ENCODE measurements around the gene TARS1.
A peak's percentile ranks its signal among the peaks of the same experiment; 100 is the strongest.
"Not testable (repeated sequence)": the region's sequence is repeated elsewhere in the genome, so short reads cannot be mapped to it uniquely, and the experiment has no call there.

The TARS1 gene

DNA sequence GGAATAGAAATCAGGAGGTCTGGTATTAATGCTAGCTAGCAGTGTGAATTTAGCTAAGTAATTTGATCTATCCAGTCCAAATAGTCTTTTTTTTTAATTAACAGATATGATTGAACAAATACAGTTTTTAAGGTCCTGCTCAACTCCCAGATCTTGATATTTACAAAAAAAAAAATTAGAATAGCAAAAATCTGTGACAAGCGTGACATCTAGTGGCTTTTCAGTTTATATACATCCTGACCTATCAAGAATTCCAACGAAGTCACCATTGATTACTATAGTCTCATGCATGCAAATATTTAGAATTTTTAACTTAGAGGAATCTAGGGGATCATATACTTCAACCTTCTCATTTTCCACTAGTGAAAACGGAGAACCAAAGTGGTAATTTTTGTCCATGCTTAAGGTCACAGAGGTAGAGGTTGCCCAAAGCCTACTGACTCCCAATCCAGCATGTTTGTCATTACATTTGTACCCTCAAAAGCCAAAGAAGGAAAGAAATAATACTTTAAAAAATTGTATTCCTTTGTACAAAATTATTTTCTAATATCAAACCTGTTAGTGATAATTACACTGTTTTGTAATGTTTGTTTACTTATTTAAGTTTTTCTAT lies 17.6 kb upstream of the TARS1 start:
- DNase-seq: no peak
- ATAC-seq (replicated peaks): peak in 1 of 2 donors; percentile 43
- H3K4me1 Mint-ChIP-seq: no peaks in the 10 kb centered on the region
- peaks cover 8 to 10% of the 10 kb centered on the region in 2 donors for H3K27me3 Mint-ChIP-seq
- H3K4me3 Mint-ChIP-seq: no peak overlapping the region
- no peaks in the 10 kb centered on the region for H3K36me3 Mint-ChIP-seq
- H3K27ac Mint-ChIP-seq: no peak overlapping the region
- H3K9me3 Mint-ChIP-seq: no peaks in the 10 kb centered on the region

GRCh38 chr5:33425314-33425713 lies 15.5 kb upstream of the TARS1 start:
- Mint-ChIP-seq H3K36me3 (no peaks in the 10 kb centered on the region), H3K27me3 (peaks cover 16 to 23% of the 10 kb centered on the region in 2 donors), H3K4me1 (no peaks in the 10 kb centered on the region), H3K27ac (no peak overlapping the region), H3K4me3 (no peak overlapping the region), H3K9me3 (no peaks in the 10 kb centered on the region)
- no peak for ATAC-seq (replicated peaks)
- no peak for DNase-seq

GRCh38 chr5:33430983-33431382 lies 9.8 kb upstream of the TARS1 start:
- Mint-ChIP-seq H3K36me3 (no peaks in the 10 kb centered on the region), H3K27ac (no peak overlapping the region), H3K4me1 (peaks cover under 1 to 5% of the 10 kb centered on the region in 2 donors), H3K9me3 (no peaks in the 10 kb centered on the region), H3K4me3 (no peak overlapping the region), H3K27me3 (peaks cover 16 to 23% of the 10 kb centered on the region in 2 donors)
- no peak for DNase-seq
- ATAC-seq (replicated peaks): no peak

DNA sequence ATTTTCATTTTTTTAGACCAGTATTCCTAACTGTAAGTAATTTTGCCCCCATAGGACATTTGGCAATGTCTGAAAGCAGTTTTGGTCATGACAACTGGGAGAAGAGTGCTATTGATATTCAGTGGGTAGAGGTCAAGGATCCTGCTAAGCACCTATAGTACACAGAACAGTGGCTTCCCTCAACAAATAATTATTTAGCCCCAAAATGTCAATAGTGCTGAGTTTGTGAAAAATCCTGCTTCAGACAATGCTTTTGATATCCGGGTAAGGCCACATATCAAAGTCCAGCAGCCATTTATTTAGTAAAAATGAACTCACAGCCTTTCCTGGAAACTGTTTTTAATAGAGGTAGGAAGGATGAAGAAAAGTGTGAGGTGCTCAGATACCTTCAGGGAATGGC lies 8.1 kb upstream of the TARS1 start:
- Mint-ChIP-seq H3K27me3 (peaks cover 11 to 15% of the 10 kb centered on the region in 2 donors), H3K9me3 (no peaks in the 10 kb centered on the region)

DNA sequence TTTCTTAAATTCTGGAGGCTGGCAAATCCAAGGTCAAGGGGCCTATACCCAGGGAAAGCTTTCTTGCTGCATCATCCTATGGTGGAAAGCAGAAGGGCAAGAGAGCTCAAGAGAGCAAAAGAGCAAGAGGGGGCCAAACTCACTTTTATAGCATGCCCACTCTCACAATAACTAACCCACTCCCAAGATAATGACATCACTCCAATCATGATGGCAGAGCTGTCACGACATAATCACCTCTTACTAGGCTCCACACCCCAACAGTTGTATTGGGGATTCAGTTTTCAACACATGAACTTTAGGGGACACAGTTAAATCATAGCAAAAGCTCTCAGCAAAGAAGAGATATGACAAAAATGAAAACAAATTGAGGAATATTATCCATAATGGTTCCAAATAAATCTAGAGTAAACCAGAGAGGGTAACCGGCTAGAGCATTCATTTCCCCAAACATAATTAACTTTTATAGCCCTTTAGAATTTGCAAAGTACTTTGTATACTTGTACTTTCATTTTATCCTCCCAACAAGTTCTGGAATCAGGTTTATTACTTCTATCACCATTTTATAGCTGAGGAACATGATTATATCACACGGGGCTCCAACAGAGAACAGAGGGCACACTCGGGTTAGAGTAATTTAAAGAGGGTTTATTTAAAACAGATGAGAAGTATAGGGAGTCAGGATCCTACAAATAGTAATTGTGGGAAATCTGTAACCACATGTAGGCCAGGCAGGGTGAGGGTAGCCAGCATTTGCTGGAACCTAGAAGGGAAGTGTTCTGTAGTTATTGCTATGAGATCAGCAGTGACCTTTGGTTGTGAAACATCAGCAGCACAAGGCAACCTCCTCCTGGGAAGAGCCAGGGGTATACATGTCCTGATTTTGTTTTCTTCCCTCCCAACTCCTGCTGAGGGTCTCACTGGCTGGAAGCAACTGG lies 7.2 kb upstream of the TARS1 start:
- peaks cover 5 to 10% of the 10 kb centered on the region in 2 donors for H3K27me3 Mint-ChIP-seq
- H3K27ac Mint-ChIP-seq: no peak overlapping the region
- DNase-seq: no peak
- peaks cover 3 to 8% of the 10 kb centered on the region in 2 donors for H3K4me1 Mint-ChIP-seq
- ATAC-seq (replicated peaks): no peak
- H3K9me3 Mint-ChIP-seq: no peaks in the 10 kb centered on the region
- no peak overlapping the region for H3K4me3 Mint-ChIP-seq
- H3K36me3 Mint-ChIP-seq: peaks cover 0 to 3% of the 10 kb centered on the region in 2 donors

More for the DNA sequence above, 8.1 kb upstream of the TARS1 start:
- Mint-ChIP-seq H3K4me3 (no peak overlapping the region), H3K27ac (no peak overlapping the region), H3K36me3 (peaks cover 0 to 3% of the 10 kb centered on the region in 2 donors), H3K4me1 (peaks cover 3 to 8% of the 10 kb centered on the region in 2 donors)
- DNase-seq: no peak
- ATAC-seq (replicated peaks): no peak

DNA sequence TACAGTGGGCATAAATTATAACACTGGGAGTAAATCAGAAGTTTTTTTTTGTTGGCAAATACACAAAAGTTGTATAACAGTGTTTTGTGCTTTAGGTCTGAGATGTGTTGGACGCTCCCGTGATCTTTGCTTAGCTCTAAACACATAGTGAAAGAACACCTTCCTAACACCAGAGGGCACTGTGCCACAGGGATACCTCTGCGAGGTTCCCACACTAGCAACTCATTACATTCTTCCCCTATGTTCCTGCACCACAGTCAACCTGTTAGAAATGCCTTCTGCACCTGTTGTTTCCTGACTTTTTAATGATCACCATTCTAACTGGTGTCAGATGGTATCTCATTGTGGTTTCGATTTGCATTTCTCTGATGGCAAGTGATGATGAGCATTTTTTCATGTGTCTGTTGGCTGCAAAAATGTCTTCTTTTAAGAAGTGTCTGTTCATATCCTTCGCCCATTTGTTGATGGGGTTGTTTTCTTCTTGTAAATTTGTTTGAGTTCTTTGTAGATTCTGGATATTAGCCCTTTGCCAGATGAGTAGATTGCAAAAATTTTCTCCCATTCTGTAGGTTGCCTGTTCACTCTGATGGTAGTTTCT lies 4.8 kb upstream of the TARS1 start:
- not testable (repeated sequence) for H3K4me3 Mint-ChIP-seq

DNA sequence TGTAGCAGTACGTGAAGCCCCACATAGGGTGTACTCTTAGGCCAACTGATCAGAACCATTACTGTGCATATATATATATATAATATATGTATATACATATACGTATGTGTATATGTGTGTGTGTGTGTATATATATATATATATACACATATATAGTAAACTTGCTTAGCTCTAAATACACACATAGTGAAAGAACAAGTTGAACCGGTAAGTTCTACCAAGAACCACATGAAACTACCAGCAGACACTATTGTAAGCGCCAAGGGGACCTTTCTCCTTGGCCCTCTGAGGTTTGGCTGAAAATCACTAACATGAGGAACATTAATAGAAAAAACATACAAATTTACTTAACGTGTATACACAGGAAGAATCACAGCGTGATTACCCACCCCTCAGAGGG lies 1.8 kb upstream of the TARS1 start:
- no peak for ATAC-seq (replicated peaks)
- Mint-ChIP-seq H3K27ac (no peak overlapping the region), H3K4me1 (peaks cover 8 to 16% of the 10 kb centered on the region in 2 donors), H3K36me3 (peaks cover 0 to 10% of the 10 kb centered on the region in 2 donors), H3K9me3 (no peaks in the 10 kb centered on the region), H3K27me3 (no peaks in the 10 kb centered on the region), H3K4me3 (no peak overlapping the region)
- no peak for DNase-seq

More for the DNA sequence above, 4.8 kb upstream of the TARS1 start:
- ATAC-seq (replicated peaks): peak; percentile 45 to 48
- not testable (repeated sequence) for H3K4me1 Mint-ChIP-seq, H3K27ac Mint-ChIP-seq, H3K27me3 Mint-ChIP-seq, H3K9me3 Mint-ChIP-seq, H3K36me3 Mint-ChIP-seq
- DNase-seq: peak; percentile 34

- no peaks in the 10 kb centered on the region for H3K27me3 Mint-ChIP-seq
- ATAC-seq (replicated peaks): no peak
Observed at GRCh38 chr5:33439905-33440481, 772 bp upstream of the TARS1 start.

DNA sequence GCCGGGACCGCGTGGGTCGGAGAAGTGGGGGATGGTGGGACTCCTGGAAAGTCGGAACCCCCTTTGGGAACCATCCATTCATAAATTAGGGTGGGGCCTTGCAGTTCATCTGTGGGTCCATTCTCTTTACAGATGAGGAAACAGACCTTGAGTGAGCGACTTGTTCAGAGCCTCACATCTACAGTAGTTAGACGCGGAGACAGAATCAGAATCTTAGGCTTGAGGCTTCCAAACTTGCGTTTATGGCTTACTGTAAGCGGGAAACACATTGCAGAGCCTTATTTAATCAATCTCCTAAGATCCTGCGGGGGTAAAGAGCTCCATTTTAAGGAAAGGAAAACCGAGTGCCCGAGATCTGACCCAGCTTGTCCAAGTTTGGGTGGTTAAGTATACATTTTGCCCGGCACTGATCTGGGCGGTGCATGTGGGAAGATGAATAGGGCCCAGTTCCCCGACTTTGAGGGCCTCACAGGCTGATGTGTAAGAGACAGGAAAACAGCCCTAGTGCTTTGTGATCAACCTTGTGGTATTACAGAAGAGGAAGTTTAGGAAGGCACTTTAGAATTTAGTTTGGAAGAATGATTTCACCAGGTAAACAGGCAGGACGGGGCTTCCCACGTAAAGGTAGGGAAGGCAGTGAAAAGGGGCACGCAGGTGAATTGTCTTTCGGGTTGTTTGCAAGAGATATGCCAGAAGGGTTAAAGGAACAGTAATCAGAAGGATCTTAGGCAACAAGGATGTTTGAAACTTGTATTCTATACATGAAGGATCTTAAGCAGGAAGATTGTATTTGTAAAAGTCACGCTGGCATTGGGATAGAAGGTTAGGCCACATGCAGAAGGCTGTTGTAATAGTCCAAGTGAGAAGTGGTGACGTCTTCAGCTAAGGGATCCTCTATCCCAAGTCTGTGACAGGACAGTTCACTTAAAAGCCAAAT lies 744 bp downstream of the TARS1 start:
- Mint-ChIP-seq H3K4me1 (peaks cover 9 to 17% of the 10 kb centered on the region in 2 donors), H3K27me3 (no peaks in the 10 kb centered on the region), H3K9me3 (no peaks in the 10 kb centered on the region), H3K27ac (no peak overlapping the region), H3K36me3 (peaks cover 10 to 23% of the 10 kb centered on the region in 2 donors), H3K4me3 (no peak overlapping the region)
- ATAC-seq (replicated peaks): peak; percentile 58 to 62
- DNase-seq: peak; percentile 11

More at GRCh38 chr5:33439905-33440481, 772 bp upstream of the TARS1 start:
- H3K36me3 Mint-ChIP-seq: peaks cover 3 to 14% of the 10 kb centered on the region in 2 donors
- H3K4me3 Mint-ChIP-seq: no peak overlapping the region
- no peak overlapping the region for H3K27ac Mint-ChIP-seq
- H3K4me1 Mint-ChIP-seq: peaks cover 8 to 21% of the 10 kb centered on the region in 2 donors
- H3K9me3 Mint-ChIP-seq: no peaks in the 10 kb centered on the region
- no peak for DNase-seq

GRCh38 chr5:33444542-33444941 lies 3.8 kb downstream of the TARS1 start:
- DNase-seq: no peak
- peaks cover 13 to 27% of the 10 kb centered on the region in 2 donors for H3K4me1 Mint-ChIP-seq

DNA sequence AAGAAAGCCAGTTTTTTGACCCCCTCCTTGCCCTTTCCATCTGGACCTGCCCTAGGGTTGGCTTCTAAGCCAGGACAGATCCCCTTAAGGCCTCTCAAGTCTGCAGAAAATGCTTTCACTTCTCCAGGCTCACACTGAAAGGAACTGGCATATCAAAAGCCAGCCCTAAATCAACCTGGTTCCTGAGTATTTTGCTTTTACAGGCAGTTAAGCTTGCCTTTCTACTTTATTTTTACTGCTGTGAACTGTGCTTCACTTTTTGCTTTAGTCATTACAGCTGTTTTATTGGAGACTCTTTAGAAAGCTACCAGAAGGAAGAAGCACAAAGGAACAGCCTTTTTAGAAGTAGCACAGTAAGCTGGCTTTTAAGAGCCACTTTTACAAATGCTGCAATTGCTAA lies 5.0 kb downstream of the TARS1 start:
- Mint-ChIP-seq H3K4me3 (no peak overlapping the region), H3K9me3 (peaks cover 0 to 1% of the 10 kb centered on the region in 2 donors), H3K36me3 (peaks cover 22 to 35% of the 10 kb centered on the region in 2 donors), H3K27me3 (no peaks in the 10 kb centered on the region), H3K4me1 (peaks cover 13 to 27% of the 10 kb centered on the region in 2 donors), H3K27ac (no peak overlapping the region)
- ATAC-seq (replicated peaks): no peak
- DNase-seq: no peak

More at GRCh38 chr5:33444542-33444941, 3.8 kb downstream of the TARS1 start:
- H3K4me3 Mint-ChIP-seq: no peak overlapping the region
- ATAC-seq (replicated peaks): no peak
- H3K9me3 Mint-ChIP-seq: peaks cover 0 to 1% of the 10 kb centered on the region in 2 donors
- H3K27me3 Mint-ChIP-seq: no peaks in the 10 kb centered on the region
- no peak overlapping the region for H3K27ac Mint-ChIP-seq
- H3K36me3 Mint-ChIP-seq: peaks cover 22 to 30% of the 10 kb centered on the region in 2 donors

- Mint-ChIP-seq H3K36me3 (peaks cover 27 to 36% of the 10 kb centered on the region in 2 donors), H3K4me3 (no peak overlapping the region), H3K27me3 (no peaks in the 10 kb centered on the region), H3K9me3 (peaks cover 0 to 1% of the 10 kb centered on the region in 2 donors), H3K4me1 (peaks cover 11 to 20% of the 10 kb centered on the region in 2 donors), H3K27ac (no peak overlapping the region)
- DNase-seq (no peak), ATAC-seq (replicated peaks) (no peak)
Observed at GRCh38 chr5:33448118-33448517, 7.4 kb downstream of the TARS1 start.

GRCh38 chr5:33457126-33457525 lies 16.4 kb downstream of the TARS1 start:
- Mint-ChIP-seq H3K4me1 (peaks cover 0 to 2% of the 10 kb centered on the region in 2 donors), H3K27me3 (no peaks in the 10 kb centered on the region), H3K4me3 (no peak overlapping the region), H3K27ac (no peak overlapping the region), H3K36me3 (peaks cover 30 to 43% of the 10 kb centered on the region in 2 donors), H3K9me3 (no peaks in the 10 kb centered on the region)
- DNase-seq (no peak), ATAC-seq (replicated peaks) (no peak)

Measured in stimulated activated naive B cell treated with anti-CD40 and anti-IgM and Interleukin-4, amounts not matched to agents 10 μg/mL and 1 μg/mL and 100 μg/mL, for 72 hours (primary cell).